OCI-M2 (cell line): ENCODE results near the gene METTL6.
"Not testable (repeated sequence)": the region's sequence is repeated elsewhere in the genome, so short reads cannot be mapped to it uniquely, and the experiment has no call there.

Source experiments
- DNase-seq: peaks from one replicate; lab custom pipeline; 2025; ENCODE audit not compliant: unreplicated experiment; lab: John Stamatoyannopoulos, UW

Gene METTL6

GRCh38 chr3:15405448-15406050, 21.8 kb downstream of the METTL6 start:
- DNase-seq, result no peak

GRCh38 chr3:15404767-15405166, 22.6 kb downstream of the METTL6 start:
- no peak for DNase-seq

GRCh38 chr3:15403965-15404364, 23.4 kb downstream of the METTL6 start:
- no peak for DNase-seq

GRCh38 chr3:15403495-15403894, 23.8 kb downstream of the METTL6 start:
- DNase-seq, result no peak

- DNase-seq, result no peak
These were observed 25.4 kb downstream of the METTL6 start for GRCh38 chr3:15401936-15402335.

GRCh38 chr3:15399970-15400369, 27.4 kb downstream of the METTL6 start:
- no peak for DNase-seq

- DNase-seq, result not testable (repeated sequence)
These were observed 28.6 kb downstream of the METTL6 start for GRCh38 chr3:15398731-15399133.

- DNase-seq, result not testable (repeated sequence)
These were observed 34.1 kb downstream of the METTL6 start for GRCh38 chr3:15393252-15393651.

GRCh38 chr3:15391007-15391406, 36.3 kb downstream of the METTL6 start:
- no peak for DNase-seq

- DNase-seq, result no peak
These were observed 36.9 kb downstream of the METTL6 start for GRCh38 chr3:15390460-15390859.

- not testable (repeated sequence) for DNase-seq
These were observed 39.0 kb downstream of the METTL6 start for GRCh38 chr3:15388335-15388734.

- no peak for DNase-seq
These were observed 39.6 kb downstream of the METTL6 start for GRCh38 chr3:15387735-15388134.

- DNase-seq, result no peak
These were observed 40.2 kb downstream of the METTL6 start for GRCh38 chr3:15387171-15387581.

GRCh38 chr3:15386654-15386955, 40.7 kb downstream of the METTL6 start:
- DNase-seq, result not testable (repeated sequence)

GRCh38 chr3:15385901-15386653, 41.3 kb downstream of the METTL6 start:
- no peak for DNase-seq

GRCh38 chr3:15385238-15385695, 42.1 kb downstream of the METTL6 start:
- not testable (repeated sequence) for DNase-seq

GRCh38 chr3:15384510-15385237, 42.7 kb downstream of the METTL6 start:
- no peak for DNase-seq

GRCh38 chr3:15382405-15382923, 44.9 kb downstream of the METTL6 start:
- no peak for DNase-seq

GRCh38 chr3:15380980-15381890, 46.1 kb downstream of the METTL6 start:
- no peak for DNase-seq

GRCh38 chr3:15377961-15378791, 49.2 kb downstream of the METTL6 start:
- DNase-seq, result peak; percentile 73
